Gastroesophageal sphincter (tissue), 3 donors: Measurements from ENCODE around the gene PSD.

Experiments used
- CTCF ChIP-seq, 4 experiments: fragments of 200-600 bp in 2 of 4; fragments of 450-650 bp in 2 of 4; sonication (generic) in 1 of 4; IDR thresholded peaks; one replicate each; pipeline ENCODE4 v1.5.1; 2017 to 2019; ENCODE audit warnings: antibody characterized with exemption in 4 of 4, mild to moderate bottlenecking in 2 of 4, moderate library complexity in 2 of 4
- POLR2A ChIP-seq, 2 donors: fragments of 450-650 bp; IDR thresholded peaks; one replicate each; pipeline ENCODE4 v1.6.1; 2017; ENCODE audit warnings: antibody characterized with exemption in 2 of 2, mild to moderate bottlenecking in 2 of 2, moderate library complexity in 1 of 2
- POLR2AphosphoS5 ChIP-seq: sonication (generic); formaldehyde crosslinking; IDR thresholded peaks from one replicate; pipeline ENCODE4 v1.6.1; 2017; ENCODE audit warnings: antibody characterized with exemption

DNA sequence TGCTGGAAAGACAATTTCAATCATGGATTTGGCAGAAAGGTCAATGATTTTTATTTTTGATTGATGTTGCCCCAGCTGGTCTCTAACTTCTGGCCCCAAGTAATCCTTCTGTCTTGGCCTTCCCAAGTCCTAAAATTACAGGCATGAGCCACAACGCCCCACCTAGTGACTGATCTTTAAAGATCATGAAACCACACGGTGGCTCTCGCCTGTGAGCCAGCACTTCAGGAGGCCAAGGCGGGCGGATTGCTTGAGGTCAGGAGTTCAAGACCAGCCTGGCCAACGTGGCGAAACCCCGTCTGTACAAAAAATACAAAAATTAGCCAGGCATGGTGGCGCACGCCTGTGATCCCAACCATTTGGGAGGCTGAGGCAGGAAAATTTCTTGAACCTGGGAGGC lies 45.4 kb upstream of the PSD start:
- TF ChIP-seq CTCF (IDR thresholded peaks at IDR 0.05) (no peak), POLR2AphosphoS5 (no peak), POLR2A (IDR thresholded peaks at IDR 0.05) (no peak)
